AG09309 (cell line): ENCODE data around the gene DNAH3.
"Not testable (repeated sequence)": the region's sequence is repeated elsewhere in the genome, so short reads cannot be mapped to it uniquely, and the experiment has no call there.

Experiments
- DNase-seq: peaks from one replicate; pipeline ENCODE4 v3.0.0-alpha.2; 2010; ENCODE audit warnings: low read depth
- H3K4me3 ChIP-seq: 2 replicates; pipeline ENCODE4 v1.5.1; 2011; ENCODE audit warnings: mild to moderate bottlenecking, low read depth, low read length, moderate library complexity; ENCODE audit not compliant: control insufficient read depth
- CTCF ChIP-seq: IDR thresholded peaks from 2 replicates; pipeline ENCODE4 v1.5.1; 2011; ENCODE audit warnings: mild to moderate bottlenecking, low read depth, low read length, inconsistent platforms; ENCODE audit not compliant: insufficient read depth, control insufficient read depth; ENCODE audit errors: missing control alignments

The DNAH3 gene

GRCh38 chr16:21001262-21001661, 149.4 kb downstream of the DNAH3 start:
- TF ChIP-seq CTCF: peak; percentile 44
- no peak for DNase-seq
- H3K4me3 ChIP-seq: no peak overlapping the region

GRCh38 chr16:20997147-20997546, 153.5 kb downstream of the DNAH3 start:
- TF ChIP-seq CTCF: no peak
- H3K4me3 ChIP-seq: no peak overlapping the region
- no peak for DNase-seq

- no peak for TF ChIP-seq CTCF
- no peak for DNase-seq
- no peak overlapping the region for H3K4me3 ChIP-seq
These were observed 154.9 kb downstream of the DNAH3 start for GRCh38 chr16:20995711-20996110.

GRCh38 chr16:20989496-20990070, 161.1 kb downstream of the DNAH3 start:
- not testable (repeated sequence) for DNase-seq, H3K4me3 ChIP-seq

- H3K4me3 ChIP-seq: no peak overlapping the region
- no peak for TF ChIP-seq CTCF
- no peak for DNase-seq
These were observed 163.6 kb downstream of the DNAH3 start for GRCh38 chr16:20987049-20987448.

- DNase-seq: no peak
- no peak overlapping the region for H3K4me3 ChIP-seq
- TF ChIP-seq CTCF: no peak
These were observed 166.6 kb downstream of the DNAH3 start for GRCh38 chr16:20984019-20984418.

GRCh38 chr16:20976576-20976975, 174.1 kb downstream of the DNAH3 start:
- no peak for TF ChIP-seq CTCF
- H3K4me3 ChIP-seq: no peak overlapping the region
- no peak for DNase-seq

- not testable (repeated sequence) for H3K4me3 ChIP-seq, DNase-seq
These were observed 177.4 kb downstream of the DNAH3 start for GRCh38 chr16:20973201-20973600.
